HG03354 (cell line): Measurements from ENCODE around the gene SMAD3.

Experiments used
- ATAC-seq: cut with Tn5 transposase; IDR thresholded peaks from one replicate; pipeline ENCODE4 v1.9.1; 2021; ENCODE audit warnings: mild to moderate bottlenecking; ENCODE audit not compliant: unreplicated experiment, poor library complexity, severe bottlenecking

Gene SMAD3

GRCh38 chr15:67033571-67034044 lies 31.8 kb upstream of the SMAD3 start:
- no peak for ATAC-seq

- ATAC-seq = no peak
Measured at GRCh38 chr15:67035886-67036285, 29.5 kb upstream of the SMAD3 start.

DNA sequence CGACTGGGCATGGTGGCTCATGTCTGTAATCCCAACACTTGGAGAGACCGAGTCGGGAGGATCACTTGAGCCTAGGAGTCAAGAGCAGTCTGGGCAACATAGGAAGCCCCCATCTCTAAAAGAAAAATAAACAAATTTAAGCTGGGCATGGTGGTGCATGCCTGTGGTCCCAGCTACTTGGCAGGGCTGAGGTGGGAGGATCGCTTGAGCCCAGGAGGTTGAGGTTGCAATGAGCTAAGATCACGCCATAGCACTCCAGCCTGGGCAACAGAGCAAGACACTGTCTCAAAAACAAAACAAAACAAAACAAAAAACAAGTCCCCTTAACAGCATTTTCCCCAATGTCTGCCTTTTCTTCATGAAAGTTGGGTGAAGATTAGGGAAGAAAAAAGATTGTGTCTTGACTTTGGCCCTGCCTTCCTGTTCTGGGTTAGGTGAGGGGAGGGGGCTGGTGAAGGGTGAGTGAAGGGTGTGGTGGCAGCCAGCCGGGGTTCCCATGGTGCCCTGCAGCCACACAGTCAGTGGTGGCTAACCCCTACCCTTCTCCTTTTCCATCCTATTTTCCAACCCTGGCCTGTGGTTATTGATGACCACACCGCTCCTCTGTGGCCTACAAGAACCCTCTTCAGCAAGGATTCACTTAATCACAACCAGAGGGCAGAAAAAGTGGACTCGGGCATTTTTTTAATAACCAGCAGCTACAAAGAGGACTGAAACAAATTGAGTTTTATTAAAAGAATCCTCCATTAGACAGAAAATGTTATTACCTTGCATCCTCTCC lies 28.4 kb upstream of the SMAD3 start:
- no peak for ATAC-seq

- ATAC-seq = no peak
Measured at GRCh38 chr15:67037694-67038093, 27.7 kb upstream of the SMAD3 start.

GRCh38 chr15:67038736-67039135 lies 26.7 kb upstream of the SMAD3 start:
- no peak for ATAC-seq

DNA sequence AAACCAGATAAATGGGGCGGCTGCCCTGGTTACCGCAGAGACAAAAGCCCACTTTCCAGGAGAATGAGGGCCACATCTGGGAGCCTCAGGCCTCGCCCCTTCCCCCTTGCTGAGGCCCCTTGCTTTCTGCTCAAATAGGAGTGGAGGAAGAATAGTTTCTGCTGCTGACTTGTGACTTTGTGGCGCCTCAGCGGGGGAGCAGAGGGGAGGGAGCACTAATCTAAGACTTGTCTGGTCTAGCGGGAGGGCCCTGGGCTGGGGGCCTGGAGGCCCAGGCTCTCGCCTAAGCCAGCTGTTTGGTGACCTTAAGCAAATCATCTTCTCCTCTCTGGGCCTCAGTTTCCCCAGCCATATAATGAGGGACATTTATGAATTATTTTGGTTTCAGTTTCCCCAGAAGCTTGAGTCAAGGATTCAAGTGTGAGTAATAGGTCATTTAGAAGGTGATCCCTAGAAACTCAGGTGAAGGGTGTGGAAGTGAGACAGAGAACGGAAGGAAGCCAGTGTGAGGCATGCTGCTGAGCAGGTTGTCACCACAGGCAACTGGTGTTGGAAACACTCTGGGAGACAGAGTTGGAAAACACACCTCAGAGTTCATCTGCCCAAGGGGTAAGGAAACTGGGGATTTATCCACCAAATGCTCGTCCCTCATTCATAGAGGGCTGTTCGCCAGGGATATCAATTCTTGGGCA lies 25.9 kb upstream of the SMAD3 start:
- ATAC-seq = no peak

- no peak for ATAC-seq
Measured at GRCh38 chr15:67040277-67040676, 25.1 kb upstream of the SMAD3 start.

DNA sequence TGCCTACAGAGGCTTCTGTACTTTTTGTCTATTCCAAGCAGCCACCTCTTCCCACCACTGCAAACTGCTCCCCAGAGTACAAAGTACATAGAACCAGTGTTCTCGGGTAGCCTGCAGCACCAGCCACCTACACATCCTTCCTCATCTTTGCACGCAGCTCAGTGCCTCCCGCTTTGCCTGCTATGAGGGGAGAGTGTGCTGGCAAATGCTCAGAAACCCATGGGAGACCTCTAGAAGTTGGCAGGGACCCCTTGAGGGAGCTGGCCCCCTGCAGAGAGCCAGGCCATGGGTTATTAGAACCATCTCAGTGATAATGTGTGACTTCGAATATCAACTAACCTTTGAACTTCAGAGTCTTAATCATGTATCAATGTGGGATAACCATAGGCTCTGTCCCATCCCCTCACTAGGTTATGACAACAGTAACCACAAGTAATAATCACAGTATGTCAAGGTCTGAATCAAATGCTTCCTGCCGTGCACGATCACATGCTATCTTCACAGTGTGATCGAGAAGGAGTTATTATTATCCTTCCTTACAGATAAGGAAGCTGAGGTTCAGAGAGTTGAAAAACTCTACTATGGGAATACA lies 22.8 kb upstream of the SMAD3 start:
- ATAC-seq = no peak

DNA sequence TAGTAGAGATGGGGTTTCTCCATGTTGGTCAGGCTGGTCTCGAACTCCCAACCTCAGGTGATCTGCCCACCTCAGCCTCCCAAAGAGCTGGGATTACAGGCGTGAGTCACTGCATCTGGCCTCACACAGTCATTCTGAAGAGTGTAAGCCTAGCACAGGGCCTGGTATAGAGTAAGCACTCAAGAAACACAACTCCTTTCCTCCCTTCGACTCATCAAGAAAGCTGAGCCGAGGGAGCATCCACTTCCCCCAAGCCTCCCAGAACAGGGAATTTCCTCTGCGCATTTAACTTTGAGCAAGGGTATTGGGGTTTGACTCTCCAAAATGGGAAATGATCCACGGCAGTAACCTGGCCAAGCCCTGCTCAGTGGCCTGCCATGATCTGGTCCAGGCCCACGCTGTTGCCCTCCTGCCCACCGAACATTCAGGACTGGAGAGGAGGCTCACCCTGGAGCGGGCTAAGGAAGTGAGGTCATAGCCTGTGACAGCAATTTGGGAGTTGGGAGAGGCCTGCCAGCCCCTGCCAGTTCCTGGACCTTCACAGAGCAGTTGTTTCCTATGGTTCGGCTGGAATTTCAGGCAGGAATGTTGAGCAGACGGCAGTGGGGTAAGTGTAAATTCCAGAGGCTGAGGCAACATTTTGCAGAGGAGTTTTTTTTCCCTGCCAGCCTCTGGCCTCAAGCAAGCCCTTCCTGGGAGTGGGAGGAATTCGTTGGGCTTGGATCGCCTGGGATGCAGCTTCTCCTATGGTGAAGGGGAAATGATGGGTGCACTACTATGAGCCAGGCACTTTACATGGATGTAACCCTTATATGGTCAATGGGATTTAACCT lies 21.2 kb upstream of the SMAD3 start:
- no peak for ATAC-seq

- no peak for ATAC-seq
Measured at GRCh38 chr15:67047149-67047661, 18.2 kb upstream of the SMAD3 start.

- no peak for ATAC-seq
Measured at GRCh38 chr15:67048281-67049279, 16.8 kb upstream of the SMAD3 start.

DNA sequence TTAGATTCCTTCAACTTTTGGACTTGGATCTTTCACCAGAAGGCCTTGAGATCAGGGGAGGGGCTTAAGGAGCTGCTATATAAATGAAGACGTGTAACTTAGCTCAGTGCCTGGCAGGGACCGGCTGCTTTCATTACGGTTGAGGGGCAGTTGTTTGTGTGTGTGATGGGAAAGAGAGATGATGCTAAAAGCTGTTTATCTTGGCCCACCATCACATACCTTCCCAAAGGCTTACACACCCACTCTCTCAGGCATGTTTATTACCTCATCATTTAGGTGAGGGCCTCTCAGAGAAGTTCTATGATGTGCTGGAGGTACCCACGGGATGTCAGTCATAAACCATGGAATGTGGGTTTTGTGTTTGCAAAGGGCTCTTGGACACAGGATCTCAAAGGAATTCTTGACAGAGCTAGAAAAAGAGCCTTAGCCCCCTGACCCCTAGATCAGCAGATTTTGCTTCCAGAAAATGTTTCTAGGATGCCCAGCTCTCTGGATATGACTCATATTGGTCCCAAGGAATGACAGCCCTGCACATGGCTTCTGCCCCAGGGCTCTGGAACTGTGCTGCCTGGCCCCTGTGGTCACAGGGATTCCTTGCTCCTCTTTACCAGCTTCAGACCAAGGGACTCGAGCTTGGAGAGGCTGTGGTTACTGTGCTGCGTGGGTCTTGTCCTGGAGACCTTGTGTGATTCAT lies 15.9 kb upstream of the SMAD3 start:
- no peak for ATAC-seq

- no peak for ATAC-seq
Measured at GRCh38 chr15:67050062-67050461, 15.3 kb upstream of the SMAD3 start.

DNA sequence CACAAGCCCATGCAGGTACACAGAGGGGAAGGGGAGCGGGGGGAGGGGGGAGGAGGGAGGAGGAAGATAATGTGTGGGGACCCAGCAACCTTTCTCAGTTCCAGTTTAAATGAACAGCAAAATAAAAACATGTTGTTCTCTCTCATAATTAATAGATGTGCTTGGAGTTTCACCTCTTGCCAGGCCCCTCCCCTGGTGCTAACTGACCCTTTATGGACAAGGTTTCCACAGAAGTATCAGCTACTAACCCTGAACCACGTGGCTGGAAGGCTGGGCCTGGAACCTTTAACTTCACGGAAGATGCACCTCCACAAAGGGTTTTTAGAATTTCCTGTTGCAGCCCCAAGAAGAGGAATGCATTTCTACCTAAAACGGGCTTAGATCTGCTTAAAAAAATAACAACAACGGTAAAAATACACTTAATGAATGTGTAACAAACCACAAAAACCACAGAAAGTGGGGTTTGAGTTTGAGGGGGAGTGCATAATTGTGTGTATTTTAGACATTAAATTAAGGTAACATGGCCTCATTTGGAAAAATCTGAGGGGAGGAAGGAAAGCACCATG lies 14.8 kb upstream of the SMAD3 start:
- ATAC-seq = no peak

- no peak for ATAC-seq
Measured at GRCh38 chr15:67051088-67052045, 14.0 kb upstream of the SMAD3 start.

- no peak for ATAC-seq
Measured at GRCh38 chr15:67054676-67055075, 10.7 kb upstream of the SMAD3 start.

DNA sequence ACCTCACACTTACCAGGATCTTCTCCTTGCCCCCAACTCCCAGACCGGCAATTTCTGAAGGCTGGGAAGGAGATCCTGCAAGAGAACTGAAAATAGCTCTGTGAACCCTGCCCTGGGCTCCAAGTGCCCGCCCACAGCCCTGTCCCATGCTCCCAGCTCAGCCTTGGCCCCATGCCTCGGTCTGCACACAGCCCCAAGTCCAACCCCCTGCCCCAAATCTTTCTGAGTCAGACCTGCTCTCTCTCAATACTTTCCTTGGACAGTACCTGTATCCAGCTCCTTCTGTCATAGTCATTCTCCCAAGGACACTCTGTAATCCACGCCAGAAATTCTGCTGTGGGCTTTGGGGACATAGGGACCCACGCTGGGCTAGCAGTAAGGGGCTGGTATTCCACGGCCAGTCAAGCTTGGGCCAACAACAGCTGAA lies 6.3 kb upstream of the SMAD3 start:
- ATAC-seq = no peak
